H9 (cell line): ENCODE results near the gene TOMM22. TPM values are rescaled to one million over a fixed set of nuclear protein-coding genes. Genes with fewer than 3 reads are reported as not detected.

Experiments used
- DNase-seq: peaks from one replicate; pipeline ENCODE4 v3.0.0-alpha.2; 2017
- H2AFZ ChIP-seq: one replicate; pipeline ENCODE4 v1.6.1; 2013; ENCODE audit warnings: mild to moderate bottlenecking, low read length, control low read depth, moderate library complexity
- H2AK5ac ChIP-seq: 2 replicates; pipeline ENCODE4 v1.6.1; 2013; ENCODE audit warnings: low read length, control low read depth, mixed read lengths; ENCODE audit not compliant: insufficient read length
- H2BK120ac ChIP-seq: one replicate; pipeline ENCODE4 v1.6.1; 2013; ENCODE audit warnings: low read depth, mild to moderate bottlenecking, low read length, control low read depth, inconsistent platforms; ENCODE audit not compliant: poor library complexity, severe bottlenecking
- H2BK12ac ChIP-seq: 2 replicates; pipeline ENCODE4 v1.6.1; 2013; ENCODE audit warnings: low read length, control low read depth, mixed read lengths, low read depth; ENCODE audit not compliant: insufficient read length
- H2BK15ac ChIP-seq: 2 replicates; pipeline ENCODE4 v1.6.1; 2013; ENCODE audit warnings: low read depth, low read length, control low read depth
- H2BK20ac ChIP-seq: one replicate; pipeline ENCODE4 v1.6.1; 2013; ENCODE audit warnings: low read depth, mild to moderate bottlenecking, low read length, control low read depth, inconsistent platforms; ENCODE audit not compliant: poor library complexity, severe bottlenecking
- H2BK5ac ChIP-seq: 2 replicates; pipeline ENCODE4 v1.6.1; 2013; ENCODE audit warnings: low read length, control low read depth, mixed read lengths; ENCODE audit not compliant: insufficient read length
- H3K14ac ChIP-seq: 2 replicates; pipeline ENCODE4 v1.6.1; 2013; ENCODE audit warnings: low read length, control low read depth; ENCODE audit not compliant: insufficient read depth
- H3K18ac ChIP-seq: 2 replicates; pipeline ENCODE4 v1.6.1; 2013; ENCODE audit warnings: low read depth, mild to moderate bottlenecking, mixed read lengths, low read length, control low read depth; ENCODE audit not compliant: insufficient read length
- H3K23ac ChIP-seq: 2 replicates; pipeline ENCODE4 v1.6.1; 2013; ENCODE audit warnings: low read length, control low read depth, mixed read lengths, low read depth; ENCODE audit not compliant: insufficient read length
- H3K23me2 ChIP-seq: 2 replicates; pipeline ENCODE4 v1.6.1; 2013; ENCODE audit warnings: low read depth, mild to moderate bottlenecking, mixed read lengths, low read length, control low read depth; ENCODE audit not compliant: insufficient read length, poor library complexity, severe bottlenecking
- H3K27ac ChIP-seq: 2 replicates; pipeline ENCODE4 v1.5.1; 2013; ENCODE audit warnings: low read length, control low read depth, mixed read lengths, low read depth; ENCODE audit not compliant: insufficient read length
- H3K27me3 ChIP-seq: 2 replicates; pipeline ENCODE4 v1.6.1; 2013; ENCODE audit warnings: low read length, control low read depth, inconsistent platforms; ENCODE audit not compliant: insufficient read depth
- H3K4ac ChIP-seq: 2 replicates; pipeline ENCODE4 v1.6.1; 2013; ENCODE audit warnings: low read depth, mild to moderate bottlenecking, control low read depth, inconsistent platforms, low read length, moderate library complexity
- H3K4me1 ChIP-seq: 2 replicates; pipeline ENCODE4 v1.6.1; 2013; ENCODE audit warnings: low read length, control low read depth, inconsistent platforms; ENCODE audit not compliant: insufficient read depth
- H3K4me2 ChIP-seq: 2 replicates; pipeline ENCODE4 v1.6.1; 2013; ENCODE audit warnings: low read length, control low read depth, mixed read lengths; ENCODE audit not compliant: insufficient read length, insufficient read depth
- H3K56ac ChIP-seq: 2 replicates; pipeline ENCODE4 v1.6.1; 2013; ENCODE audit warnings: low read depth, mild to moderate bottlenecking, mixed read lengths, low read length, control low read depth; ENCODE audit not compliant: insufficient read length
- H3K79me1 ChIP-seq: 2 replicates; pipeline ENCODE4 v1.6.1; 2013; ENCODE audit warnings: low read depth, mild to moderate bottlenecking, moderate library complexity, low read length, control low read depth, inconsistent platforms; ENCODE audit not compliant: insufficient read depth, poor library complexity, severe bottlenecking
- H3K79me2 ChIP-seq: 2 replicates; pipeline ENCODE4 v1.6.1; 2013; ENCODE audit warnings: low read length, control low read depth, inconsistent platforms; ENCODE audit not compliant: insufficient read depth
- H3K9ac ChIP-seq: 2 replicates; pipeline ENCODE4 v1.6.1; 2013; ENCODE audit warnings: low read length, control low read depth, mixed read lengths; ENCODE audit not compliant: insufficient read length; ENCODE audit errors: extremely low read depth
- H3K9me3 ChIP-seq: one replicate; pipeline ENCODE4 v1.6.1; 2013; ENCODE audit warnings: low read depth, low read length, inconsistent platforms; ENCODE audit not compliant: control insufficient read depth
- H3T11ph ChIP-seq: one replicate; pipeline ENCODE4 v1.6.1; 2013; ENCODE audit warnings: mild to moderate bottlenecking, low read length, control low read depth, inconsistent platforms
- H4K20me1 ChIP-seq: one replicate; pipeline ENCODE4 v1.6.1; 2013; ENCODE audit not compliant: control insufficient read depth, insufficient read length, insufficient read depth
- H4K5ac ChIP-seq: 2 replicates; pipeline ENCODE4 v1.6.1; 2013; ENCODE audit warnings: low read depth, mild to moderate bottlenecking, mixed read lengths, low read length, control low read depth; ENCODE audit not compliant: insufficient read length
- H4K8ac ChIP-seq: replicated peaks from 2 replicates; pipeline ENCODE4 v1.6.1; 2013; ENCODE audit warnings: low read length, control low read depth, mixed read lengths, low read depth; ENCODE audit not compliant: insufficient read length
- H4K91ac ChIP-seq: 2 replicates; pipeline ENCODE4 v1.6.1; 2013; ENCODE audit warnings: low read depth, mild to moderate bottlenecking, moderate library complexity, mixed read lengths, low read length, control low read depth; ENCODE audit not compliant: insufficient read length
- H3K27ac Mint-ChIP-seq, 3 experiments: 2 replicates in 2 of 3; 3 replicates in 1 of 3; pipeline ENCODE4 v1.8.0; 2020 to 2021; ENCODE audit warnings: mixed read lengths in 3 of 3, mild to moderate bottlenecking in 1 of 3, moderate library complexity in 1 of 3
- H3K27me3 Mint-ChIP-seq: 2 replicates; pipeline ENCODE4 v1.8.0; 2021; ENCODE audit warnings: low read depth, mild to moderate bottlenecking, moderate library complexity, mixed read lengths
- H3K36me3 Mint-ChIP-seq, 3 experiments: 2 replicates in 2 of 3; 3 replicates in 1 of 3; pipeline ENCODE4 v1.8.0; 2020 to 2021; ENCODE audit warnings: low read depth in 3 of 3, mixed read lengths in 3 of 3; ENCODE audit not compliant: insufficient read depth in 1 of 3
- H3K4me1 Mint-ChIP-seq, 2 experiments: 2 replicates each; pipeline ENCODE4 v1.8.0; 2020; ENCODE audit warnings: mixed read lengths in 2 of 2
- H3K4me3 Mint-ChIP-seq, 2 experiments: 2 replicates in 1 of 2; 3 replicates in 1 of 2; pipeline ENCODE4 v1.8.0; 2020 to 2021; ENCODE audit warnings: mild to moderate bottlenecking in 2 of 2, mixed read lengths in 2 of 2, moderate library complexity in 1 of 2
- H3K9me3 Mint-ChIP-seq, 2 experiments: 2 replicates in 1 of 2; 3 replicates in 1 of 2; pipeline ENCODE4 v1.8.0; 2020; ENCODE audit warnings: mild to moderate bottlenecking in 2 of 2, mixed read lengths in 2 of 2, moderate library complexity in 1 of 2
- WGBS: extraction: QIAGEN DNeasy Blood & Tissue Kit; methylation state at CpG from one replicate; pipeline ENCODE4 v1.1.7; 2013; ENCODE audit warnings: missing lambda C conversion rate, low lambda C conversion rate, mixed read lengths; ENCODE audit not compliant: insufficient read length; ENCODE audit errors: extremely low coverage; 5-methylcytosine and 5-hydroxymethylcytosine counted together
- total RNA-seq: library from RNA; stranded (reverse); gene quantifications from 2 replicates; pipeline ENCODE4 v1.2.1, GENCODE V29; 2021
- TF ChIP-seq, protein P1 (sequence below): fragments of 200-600 bp; sonication (generic); conservative IDR thresholded peaks from 3 replicates; pipeline ENCODE4 v1.8.0; 2021; ENCODE audit warnings: antibody characterized with exemption, mild to moderate bottlenecking

TOMM22 gene
- total RNA-seq, 1 experiment from 2014 or later, result 128 TPM

DNA sequence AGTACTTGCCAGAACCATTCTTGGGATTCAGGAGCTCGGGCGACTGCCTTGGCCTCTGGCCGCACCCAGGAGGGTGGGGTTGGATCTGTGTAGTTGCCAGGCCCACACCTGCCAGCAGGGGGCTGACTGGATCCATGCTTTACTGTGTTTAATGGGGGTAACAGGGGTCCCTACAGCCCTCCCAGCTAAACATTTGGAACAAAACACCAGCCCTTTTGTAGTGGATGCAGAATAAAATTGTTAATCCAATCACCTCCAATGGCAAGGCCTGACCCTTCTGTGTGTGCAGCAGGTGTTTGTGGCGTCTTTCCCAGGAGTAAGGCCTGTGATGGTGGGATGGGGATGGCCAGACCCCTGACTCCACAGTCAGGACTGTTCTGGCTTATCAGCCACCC lies 51.6 kb downstream of the TOMM22 start:
- Histone ChIP-seq H4K91ac (no peak overlapping the region), H4K5ac (no peak overlapping the region), H2AFZ (no peak overlapping the region), H3K18ac (no peak overlapping the region), H2BK12ac (no peak overlapping the region), H3K4me2 (no peak overlapping the region), H3K23me2 (no peaks in the 10 kb centered on the region), H3K14ac (no peak overlapping the region), H3K79me1 (no peaks in the 10 kb centered on the region), H3K56ac (no peak overlapping the region), H2BK15ac (no peak overlapping the region), H2BK5ac (no peak overlapping the region), H3K79me2 (no peaks in the 10 kb centered on the region), H2BK20ac (no peak overlapping the region), H4K8ac (no peak overlapping the region), H4K20me1 (no peaks in the 10 kb centered on the region), H2BK120ac (no peak overlapping the region), H3K23ac (no peak overlapping the region), H2AK5ac (no peak overlapping the region), H3K4ac (no peak overlapping the region), H3K27me3 (no peaks in the 10 kb centered on the region), H3K9ac (no peak overlapping the region), H3K9me3 (no peaks in the 10 kb centered on the region), H3K27ac (no peak overlapping the region), H3T11ph (no peak overlapping the region), H3K4me1 (no peaks in the 10 kb centered on the region)
- H3K4me3 Mint-ChIP-seq, result no peak overlapping the region
- H3K4me1 Mint-ChIP-seq, result 0 out of 4 replicates have a peak, but pooled peaks cover 0 to 3% of the 10 kb centered on the region in 2 experiments
- no peaks in the 10 kb centered on the region for H3K9me3 Mint-ChIP-seq
- no peaks in the 10 kb centered on the region for H3K27me3 Mint-ChIP-seq
- peak overlapping the region in 1 of 3 experiments; percentile 72; a peak in 2 of 7 replicates for H3K27ac Mint-ChIP-seq
- H3K36me3 Mint-ChIP-seq, result peaks cover 20 to 87% (median 53%) of the 10 kb centered on the region in 3 experiments; a peak in 6 of 7 replicates
- no CpG with 5 or more reads among the region's 4 CpGs for WGBS
- DNase-seq, result peak; percentile 58
- TF ChIP-seq, protein P1, sequence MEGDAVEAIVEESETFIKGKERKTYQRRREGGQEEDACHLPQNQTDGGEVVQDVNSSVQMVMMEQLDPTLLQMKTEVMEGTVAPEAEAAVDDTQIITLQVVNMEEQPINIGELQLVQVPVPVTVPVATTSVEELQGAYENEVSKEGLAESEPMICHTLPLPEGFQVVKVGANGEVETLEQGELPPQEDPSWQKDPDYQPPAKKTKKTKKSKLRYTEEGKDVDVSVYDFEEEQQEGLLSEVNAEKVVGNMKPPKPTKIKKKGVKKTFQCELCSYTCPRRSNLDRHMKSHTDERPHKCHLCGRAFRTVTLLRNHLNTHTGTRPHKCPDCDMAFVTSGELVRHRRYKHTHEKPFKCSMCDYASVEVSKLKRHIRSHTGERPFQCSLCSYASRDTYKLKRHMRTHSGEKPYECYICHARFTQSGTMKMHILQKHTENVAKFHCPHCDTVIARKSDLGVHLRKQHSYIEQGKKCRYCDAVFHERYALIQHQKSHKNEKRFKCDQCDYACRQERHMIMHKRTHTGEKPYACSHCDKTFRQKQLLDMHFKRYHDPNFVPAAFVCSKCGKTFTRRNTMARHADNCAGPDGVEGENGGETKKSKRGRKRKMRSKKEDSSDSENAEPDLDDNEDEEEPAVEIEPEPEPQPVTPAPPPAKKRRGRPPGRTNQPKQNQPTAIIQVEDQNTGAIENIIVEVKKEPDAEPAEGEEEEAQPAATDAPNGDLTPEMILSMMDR, result peak; percentile 79
